ENCODE measurements around the gene PCSK6.

The PCSK6 gene

GRCh38 chr15:101445562-101446517 is 43.7 kb downstream of the PCSK6 start:
- DNase-seq (ENCODE audit: extremely low spot score) = no peak
- TF ChIP-seq CTBP1 (IDR thresholded peaks at IDR 0.05; ENCODE audit: borderline replicate concordance) (no peak), ELF4 (IDR thresholded peaks at IDR 0.05) (no peak), FOXM1 (IDR thresholded peaks at IDR 0.05; ENCODE audit: borderline replicate concordance) (no peak)
- POLR2A ChIA-PET = interaction anchor here (0.7 kb wide), 1 partner anchor 229 kb away, joined by 3 read pairs; no protein-coding TSS in a partner anchor
- CTCF ChIA-PET = no interaction called here

GRCh38 chr15:101444807-101445508 is 44.5 kb downstream of the PCSK6 start:
- no peak for DNase-seq (ENCODE audit: extremely low spot score)
- TF ChIP-seq TARDBP (IDR thresholded peaks at IDR 0.05) = no peak
- TF ChIP-seq BHLHE40 (IDR thresholded peaks at IDR 0.05; ENCODE audit: borderline replicate concordance) = no peak
- TF ChIP-seq PKNOX1 (IDR thresholded peaks at IDR 0.05) = no peak
- no peak for TF ChIP-seq SP1 (IDR thresholded peaks at IDR 0.05)
- no peak for TF ChIP-seq ARNT (IDR thresholded peaks at IDR 0.05)
- TF ChIP-seq NFRKB (IDR thresholded peaks at IDR 0.05) = no peak
- TF ChIP-seq FOXK2 (IDR thresholded peaks at IDR 0.05) = no peak
- no peak for TF ChIP-seq HDGF (IDR thresholded peaks at IDR 0.05; ENCODE audit: borderline replicate concordance)
- ChIA-PET CTCF (no interaction called here), POLR2A (no interaction called here)

- ChIA-PET POLR2A (no interaction called here), CTCF (no interaction called here)
- no peak for TF ChIP-seq L3MBTL2 (conservative IDR thresholded peaks at IDR 0.05)
- TF ChIP-seq FOXA1 (IDR thresholded peaks at IDR 0.05) = no peak
- TF ChIP-seq ARNT (IDR thresholded peaks at IDR 0.05) = no peak
- no peak for TF ChIP-seq NFRKB (IDR thresholded peaks at IDR 0.05)
- no peak for TF ChIP-seq BHLHE40 (IDR thresholded peaks at IDR 0.05; ENCODE audit: borderline replicate concordance)
- no peak for DNase-seq (ENCODE audit: extremely low spot score)
These were observed 45.5 kb downstream of the PCSK6 start for GRCh38 chr15:101444015-101444414.

GRCh38 chr15:101442272-101442671 is 47.2 kb downstream of the PCSK6 start:
- CTCF ChIA-PET = no interaction called here
- DNase-seq (ENCODE audit: extremely low spot score) = no peak
- POLR2A ChIA-PET = no interaction called here
- TF ChIP-seq ELF4 (IDR thresholded peaks at IDR 0.05) (no peak), LEF1 (IDR thresholded peaks at IDR 0.05; ENCODE audit: borderline replicate concordance) (no peak), HDGF (IDR thresholded peaks at IDR 0.05; ENCODE audit: borderline replicate concordance) (no peak), CTBP1 (IDR thresholded peaks at IDR 0.05; ENCODE audit: borderline replicate concordance) (no peak), ARNT (IDR thresholded peaks at IDR 0.05) (no peak), SUZ12 (IDR thresholded peaks at IDR 0.05) (no peak), FOXA1 (IDR thresholded peaks at IDR 0.05) (no peak), SP1 (IDR thresholded peaks at IDR 0.05) (no peak), BHLHE40 (IDR thresholded peaks at IDR 0.05; ENCODE audit: borderline replicate concordance) (no peak), ZNF384 (IDR thresholded peaks at IDR 0.05) (no peak), PKNOX1 (IDR thresholded peaks at IDR 0.05) (no peak), NFRKB (IDR thresholded peaks at IDR 0.05) (no peak), FOXK2 (IDR thresholded peaks at IDR 0.05) (no peak), FOXM1 (IDR thresholded peaks at IDR 0.05; ENCODE audit: borderline replicate concordance) (no peak), TARDBP (IDR thresholded peaks at IDR 0.05) (no peak), L3MBTL2 (conservative IDR thresholded peaks at IDR 0.05) (no peak)

GRCh38 chr15:101441696-101442095 is 47.8 kb downstream of the PCSK6 start:
- POLR2A ChIA-PET = no interaction called here
- TF ChIP-seq FOXA1 (IDR thresholded peaks at IDR 0.05) = no peak
- TF ChIP-seq ZNF384 (IDR thresholded peaks at IDR 0.05) = no peak
- TF ChIP-seq FOXK2 (IDR thresholded peaks at IDR 0.05) = no peak
- no peak for TF ChIP-seq LEF1 (IDR thresholded peaks at IDR 0.05; ENCODE audit: borderline replicate concordance)
- TF ChIP-seq BHLHE40 (IDR thresholded peaks at IDR 0.05; ENCODE audit: borderline replicate concordance) = no peak
- no peak for TF ChIP-seq TARDBP (IDR thresholded peaks at IDR 0.05)
- no peak for TF ChIP-seq HDGF (IDR thresholded peaks at IDR 0.05; ENCODE audit: borderline replicate concordance)
- TF ChIP-seq SP1 (IDR thresholded peaks at IDR 0.05) = no peak
- TF ChIP-seq PKNOX1 (IDR thresholded peaks at IDR 0.05) = no peak
- TF ChIP-seq L3MBTL2 (conservative IDR thresholded peaks at IDR 0.05) = no peak
- TF ChIP-seq ELF4 (IDR thresholded peaks at IDR 0.05) = no peak
- no peak for TF ChIP-seq NFRKB (IDR thresholded peaks at IDR 0.05)
- TF ChIP-seq ARNT (IDR thresholded peaks at IDR 0.05) = no peak
- no peak for TF ChIP-seq SUZ12 (IDR thresholded peaks at IDR 0.05)
- TF ChIP-seq FOXM1 (IDR thresholded peaks at IDR 0.05; ENCODE audit: borderline replicate concordance) = no peak
- no peak for DNase-seq (ENCODE audit: extremely low spot score)
- CTCF ChIA-PET = interaction anchor here (0.6 kb wide), 1 partner anchor 33 kb away, joined by 3 read pairs; no protein-coding TSS in a partner anchor
